Endothelial cell of hepatic sinusoid (primary cell): ENCODE measurements around the gene NOXRED1.
"Not testable (repeated sequence)": the region's sequence is repeated elsewhere in the genome, so short reads cannot be mapped to it uniquely, and the experiment has no call there.

ENCODE experiments used
- in situ Hi-C: cut with HindIII; loops from 2 replicates; pipeline ENCODE4 v1.10.0; 2017; ENCODE audit warnings: low sequenced_read_pairs

Gene NOXRED1

DNA sequence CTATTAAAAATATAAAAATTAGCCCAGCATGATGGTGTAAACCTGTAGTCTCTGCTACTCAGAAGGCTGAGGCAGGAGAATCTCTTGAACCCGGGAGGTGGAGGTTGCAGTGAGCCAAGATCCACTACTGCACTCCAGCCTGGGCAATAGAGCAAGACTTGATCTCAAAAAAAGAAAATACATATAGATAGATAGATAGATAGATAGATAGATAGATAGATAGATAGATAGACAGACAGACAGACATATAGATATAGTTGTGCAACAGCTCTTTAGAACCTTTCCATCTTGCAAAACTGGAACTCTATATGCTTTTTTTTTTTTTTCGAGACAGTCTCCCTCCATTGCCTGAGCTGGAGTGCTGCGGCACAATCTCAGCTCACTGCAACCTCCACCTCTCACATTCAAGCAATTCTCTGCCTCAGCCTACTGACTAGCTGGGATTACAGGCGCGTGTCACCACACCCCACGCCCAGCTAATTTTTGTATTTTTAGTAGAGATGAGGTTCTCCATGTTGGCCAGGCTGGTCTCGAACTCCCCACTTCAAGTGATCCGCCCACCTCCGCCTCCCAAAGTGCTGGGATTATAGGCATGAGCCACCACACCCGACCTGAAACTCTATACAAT is 7.8 kb downstream of the NOXRED1 start:
- in situ Hi-C loops, result not testable (repeated sequence)

DNA sequence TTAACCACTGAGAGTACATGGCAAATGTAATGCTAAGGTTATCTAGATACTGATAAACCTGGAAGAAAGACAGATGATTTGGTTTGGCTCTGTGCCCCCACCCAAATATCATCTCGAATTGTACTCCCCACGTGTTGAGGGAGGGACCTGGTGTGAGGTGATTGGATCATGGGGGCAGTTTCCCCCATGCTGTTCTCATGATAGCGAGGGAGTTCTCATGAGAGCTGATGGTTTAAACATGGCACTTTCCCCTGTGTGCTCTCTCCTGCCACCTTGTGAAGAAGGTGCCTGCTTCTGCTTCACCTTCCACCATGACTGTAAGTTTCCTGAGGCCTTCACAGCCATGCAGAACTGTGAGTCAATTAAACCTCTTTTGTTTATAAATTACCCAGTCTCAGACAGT is 14.2 kb downstream of the NOXRED1 start:
- in situ Hi-C loops, result no loop called here

DNA sequence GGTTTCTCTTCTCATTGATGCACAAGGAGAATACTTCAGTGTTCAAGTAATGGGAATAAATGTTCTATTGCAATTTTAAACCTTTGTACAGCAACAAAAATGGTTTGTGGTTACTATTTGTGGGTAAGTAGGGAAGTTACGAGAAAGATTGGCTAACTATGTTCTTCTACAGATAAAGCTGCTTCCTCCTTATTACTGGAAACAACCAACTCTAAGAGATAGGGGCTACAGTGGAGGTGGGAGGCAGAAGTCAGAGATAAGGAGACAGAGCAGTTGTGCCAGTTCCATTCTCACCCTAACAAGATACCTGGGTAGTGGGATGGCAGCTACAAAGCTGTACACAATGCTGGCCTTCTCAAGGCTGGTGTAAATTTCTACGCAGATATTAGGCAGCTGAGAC is 16.2 kb downstream of the NOXRED1 start:
- in situ Hi-C loops, result no loop called here

DNA sequence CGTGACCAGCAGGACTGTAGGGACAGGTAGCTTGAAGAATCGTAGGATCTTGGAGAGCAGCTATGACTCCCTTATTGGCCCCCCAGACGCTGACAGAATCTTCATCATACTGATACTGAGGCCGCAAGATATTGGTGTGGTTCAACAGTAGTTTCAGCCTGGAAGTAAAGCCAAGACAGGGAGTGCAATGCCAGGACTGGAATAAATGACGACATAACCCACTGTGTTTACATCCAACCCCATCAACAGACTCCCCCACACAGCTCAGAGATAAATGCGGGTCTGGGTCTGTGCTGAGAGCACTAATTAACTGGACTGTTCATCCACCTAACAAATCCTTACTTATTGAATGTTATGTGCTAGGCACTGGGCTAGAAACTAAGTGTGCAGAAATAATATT is 16.6 kb downstream of the NOXRED1 start:
- in situ Hi-C loops, result no loop called here

DNA sequence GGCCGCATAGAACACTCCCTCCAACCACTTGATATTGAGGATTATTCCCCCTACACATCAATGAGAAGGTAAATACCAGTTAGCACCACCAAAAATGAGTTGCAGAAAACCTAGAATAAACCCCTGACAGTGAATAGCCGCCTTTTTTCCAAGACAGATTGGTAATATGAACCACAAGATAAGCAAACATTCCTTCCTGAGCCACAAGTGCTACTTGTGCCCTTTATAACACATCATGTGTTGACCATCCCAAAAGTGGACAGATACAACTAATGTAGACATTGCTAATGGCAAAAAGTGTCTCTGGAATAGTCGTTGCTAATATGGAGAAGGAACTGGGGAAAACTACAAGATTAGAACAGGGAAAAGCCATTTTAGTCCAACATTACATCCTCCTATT is 17.2 kb downstream of the NOXRED1 start:
- in situ Hi-C loops, result no loop called here

DNA sequence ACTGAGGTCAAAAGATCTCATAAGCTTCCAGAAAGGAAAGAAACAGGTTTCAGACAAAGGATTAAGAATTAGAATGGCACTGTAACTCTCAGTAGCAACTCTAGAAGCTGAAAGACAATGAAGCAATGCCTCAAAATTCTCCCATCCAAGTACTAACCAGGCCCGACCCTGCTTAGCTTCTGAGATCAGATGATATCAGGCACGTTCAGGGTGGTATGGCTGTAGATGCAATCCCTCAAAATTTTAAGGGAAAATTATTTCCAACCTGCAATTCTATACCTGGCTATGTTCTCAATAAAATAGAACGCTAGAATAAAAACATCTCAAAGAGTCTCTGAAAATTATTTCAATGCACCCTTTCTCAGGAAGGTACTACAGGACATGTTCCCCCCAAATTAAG is 19.6 kb downstream of the NOXRED1 start:
- in situ Hi-C loops, result no loop called here

DNA sequence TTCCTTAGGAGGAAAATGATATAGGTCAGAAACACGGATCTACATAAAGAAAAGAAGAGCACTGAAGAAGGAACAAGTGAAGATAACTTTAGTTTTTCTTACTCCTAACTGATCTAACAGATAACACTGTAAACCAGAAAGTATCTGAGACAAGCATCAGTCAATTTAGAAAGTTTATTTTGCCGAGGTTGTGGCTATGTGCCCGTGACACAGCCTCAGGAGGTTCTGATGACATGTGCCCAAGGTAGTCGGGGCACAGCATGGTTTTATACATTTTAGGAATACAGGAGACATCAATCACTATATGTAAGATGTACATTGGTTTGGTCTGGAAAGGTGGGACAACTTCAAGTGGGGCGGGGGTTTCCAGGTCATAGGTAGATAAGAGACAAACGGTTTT is 23.1 kb downstream of the NOXRED1 start:
- in situ Hi-C loops, result no loop called here

DNA sequence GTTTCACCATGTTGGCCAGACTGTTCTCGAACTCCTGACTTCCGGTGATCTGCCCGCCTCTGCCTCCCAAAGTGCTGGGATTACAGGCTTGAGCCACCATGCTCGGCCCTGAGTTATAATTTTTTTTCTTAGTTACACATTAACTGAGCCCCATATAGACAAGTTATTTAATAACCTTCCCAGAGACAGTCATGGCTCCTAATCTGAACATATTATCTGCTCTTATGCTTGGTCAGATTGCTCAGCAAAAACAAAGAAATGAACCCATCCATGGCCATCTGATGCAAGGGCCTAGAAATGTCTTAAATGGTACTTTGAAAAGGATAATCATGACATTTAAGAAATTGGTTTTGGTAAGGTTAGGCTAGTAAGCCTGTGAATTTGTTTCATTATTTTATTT is 33.1 kb downstream of the NOXRED1 start:
- in situ Hi-C loops, result no loop called here

DNA sequence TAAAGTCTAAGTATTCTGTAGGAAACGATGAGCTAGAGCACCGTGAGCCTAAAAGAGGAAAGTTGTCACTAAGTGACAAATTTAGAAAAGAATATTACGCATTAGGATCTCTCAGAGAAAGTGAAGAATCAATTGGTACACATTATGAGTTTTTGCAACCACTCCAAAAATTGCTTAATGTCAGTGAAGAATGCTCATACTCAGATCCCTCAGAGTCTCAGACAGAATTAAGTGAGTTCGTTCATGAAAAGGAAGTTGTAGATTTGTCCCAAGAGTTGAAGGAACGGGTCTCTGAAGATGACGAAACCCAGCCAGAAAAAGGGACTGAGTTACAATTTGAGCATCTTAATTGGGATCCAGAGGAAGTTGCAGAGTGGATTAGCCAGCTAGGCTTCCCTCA is 44.6 kb downstream of the NOXRED1 start:
- in situ Hi-C loops, result no loop called here

DNA sequence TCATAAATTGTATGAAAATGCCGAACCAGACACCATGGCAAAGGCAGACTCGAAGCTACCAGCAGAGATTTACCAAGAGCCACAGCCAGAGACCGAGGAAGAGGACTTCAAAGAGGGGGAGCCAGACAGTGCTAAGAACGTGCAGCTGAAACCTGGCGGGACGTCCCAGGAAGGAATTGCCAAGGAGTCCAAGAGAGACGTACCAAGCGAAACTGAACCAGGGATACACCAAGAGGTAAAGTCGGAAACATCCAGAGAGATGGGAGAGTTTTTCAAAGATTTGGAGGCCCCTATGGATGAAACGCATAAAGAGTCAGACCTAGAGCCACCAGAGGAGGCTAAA is 45.9 kb downstream of the NOXRED1 start:
- in situ Hi-C loops, result no loop called here

DNA sequence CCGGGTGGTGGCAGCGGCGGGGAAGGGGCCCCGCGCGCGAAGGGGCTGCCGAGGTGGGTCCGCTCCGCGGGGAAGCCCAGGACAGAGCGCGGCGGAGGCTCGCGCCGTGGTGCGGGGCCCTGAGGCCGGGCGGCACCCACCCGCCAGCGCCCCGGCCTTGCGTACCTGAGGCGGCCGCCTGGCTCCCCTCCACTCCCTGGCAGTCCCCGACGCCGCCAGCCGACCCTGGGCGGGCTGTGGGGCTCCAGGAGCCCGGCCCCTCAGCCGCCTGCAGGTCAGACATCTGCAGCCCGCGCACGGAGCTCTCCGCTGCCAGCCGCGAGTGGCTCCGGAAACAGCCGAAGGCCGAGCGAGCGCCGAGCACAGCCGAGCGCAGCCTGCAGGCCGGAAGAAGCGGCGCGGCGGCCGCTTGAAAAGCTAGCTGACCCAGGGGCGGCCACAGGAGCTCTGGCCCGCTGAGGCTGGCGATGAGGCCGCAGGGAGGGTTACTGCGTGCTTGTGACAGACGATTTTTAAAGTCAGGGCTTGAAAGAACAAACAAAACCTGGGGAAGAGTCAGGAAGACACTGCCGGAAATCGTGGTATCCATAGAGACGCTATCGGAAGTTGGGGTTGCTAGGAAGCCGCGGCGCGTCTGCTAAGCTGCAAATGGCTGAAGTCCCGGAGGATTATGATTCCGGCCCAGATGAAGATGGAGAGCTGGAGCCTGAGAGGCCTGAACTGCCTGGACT is 46.4 kb downstream of the NOXRED1 start, which contains the start of the genes SAMD15 and TMED8:
Gene SAMD15, plus strand, starts transcription at position 609 of the 731 bp plus-strand sequence. Its CDS starts 40 bp downstream, at position 649.
Gene TMED8, minus strand, starts transcription at position 324 of the 731 bp plus-strand sequence. Its CDS starts 41 bp downstream, at position 283.
- in situ Hi-C loops, result no loop called here

DNA sequence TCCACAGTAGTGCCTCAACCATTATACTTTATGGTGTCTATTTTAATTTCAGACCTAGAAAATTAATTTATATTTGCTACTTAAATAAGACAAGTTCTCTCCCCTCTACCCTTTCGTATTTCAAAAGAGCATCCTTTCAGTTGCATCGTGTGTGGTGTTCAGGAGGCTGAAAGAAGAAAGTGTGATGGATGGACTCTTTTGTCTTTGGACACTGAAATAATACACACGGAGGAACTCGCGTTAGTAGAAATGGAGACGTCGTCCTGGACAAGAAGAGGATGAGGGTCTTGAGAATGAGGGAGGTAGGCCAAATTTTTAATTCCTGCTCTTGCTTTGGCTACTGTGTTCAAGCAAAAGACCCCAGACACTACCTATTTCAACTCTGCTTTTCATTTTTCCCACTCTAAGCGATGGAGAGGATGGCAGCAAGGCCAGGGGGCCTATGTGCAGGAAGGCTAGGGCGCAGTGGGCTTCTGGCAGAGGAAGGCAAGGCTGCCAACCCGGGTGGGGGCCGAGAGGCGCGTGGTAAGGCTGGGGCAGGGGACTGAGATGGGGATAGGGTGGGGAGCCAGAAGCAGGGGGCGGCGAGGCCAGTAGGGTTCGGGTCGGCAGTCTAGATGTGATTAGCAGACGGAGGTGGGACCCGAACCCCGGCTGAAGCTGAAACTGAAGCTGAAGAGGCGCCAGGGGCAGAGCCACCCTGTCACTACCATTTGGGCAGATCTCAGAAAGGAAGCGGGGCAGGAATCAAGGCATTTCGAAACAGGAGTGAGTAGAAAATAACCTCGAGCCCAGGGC is 47.2 kb downstream of the NOXRED1 start:
- in situ Hi-C loops, result no loop called here

DNA sequence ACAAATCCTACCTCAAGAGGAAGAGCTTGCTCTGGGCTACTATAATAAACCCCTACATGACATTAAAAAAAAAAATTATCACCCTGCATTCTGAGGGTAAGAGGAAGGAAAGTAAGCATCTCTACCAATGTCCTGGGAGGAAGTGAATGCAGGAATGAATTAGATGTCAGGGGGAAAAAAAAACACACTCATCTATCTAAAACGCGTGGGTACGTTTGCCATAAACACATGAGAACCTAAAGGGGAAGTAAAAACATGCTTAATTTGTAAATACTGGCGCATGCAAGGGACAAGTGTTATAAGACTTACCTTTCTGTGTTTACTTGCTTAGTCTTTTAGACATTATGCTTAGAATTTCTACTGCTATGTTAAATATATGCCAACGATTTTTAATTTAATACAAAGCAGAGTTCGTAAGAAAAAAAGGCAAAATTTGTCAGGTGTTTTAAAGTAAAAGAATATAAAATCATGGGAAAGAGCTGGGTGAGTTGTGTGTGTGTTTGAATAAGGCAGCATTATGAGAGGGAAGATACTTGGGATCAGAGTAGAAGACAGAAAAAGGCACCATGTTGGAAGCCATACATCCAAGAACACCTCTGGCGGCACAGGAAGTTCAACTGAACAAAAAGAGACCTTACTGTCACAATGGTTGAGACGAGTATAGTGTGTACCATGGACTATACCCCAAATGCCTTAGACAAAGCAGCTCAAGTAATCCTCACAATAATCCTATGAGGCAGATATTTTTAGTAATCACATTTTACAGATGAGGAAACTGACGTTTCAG is 48.0 kb downstream of the NOXRED1 start:
- in situ Hi-C loops, result no loop called here

DNA sequence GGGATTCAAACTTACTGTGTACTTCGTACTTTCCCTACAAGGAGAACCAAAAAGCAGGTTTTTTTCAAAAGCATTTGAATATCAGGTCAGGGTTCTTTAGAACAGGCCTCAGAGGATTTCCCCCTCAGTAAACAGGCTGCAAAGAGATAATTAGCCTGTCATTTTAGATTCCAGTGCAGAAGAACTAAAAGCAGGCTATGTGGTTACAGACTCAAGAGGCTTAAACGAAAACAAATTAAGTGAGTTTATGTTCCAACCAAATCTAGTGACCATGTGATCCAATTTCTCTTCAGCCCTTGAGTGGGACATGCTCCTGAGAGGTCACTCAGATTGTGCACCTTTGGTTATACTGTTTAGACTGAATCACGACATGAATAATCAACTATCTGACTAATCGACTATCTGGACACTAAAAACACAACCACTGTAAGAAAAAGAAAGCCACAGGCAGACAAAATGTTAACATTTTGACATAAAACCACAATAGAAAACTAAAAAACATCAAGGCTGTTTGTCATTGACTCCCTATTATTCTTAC is 51.0 kb downstream of the NOXRED1 start:
- in situ Hi-C loops, result no loop called here

DNA sequence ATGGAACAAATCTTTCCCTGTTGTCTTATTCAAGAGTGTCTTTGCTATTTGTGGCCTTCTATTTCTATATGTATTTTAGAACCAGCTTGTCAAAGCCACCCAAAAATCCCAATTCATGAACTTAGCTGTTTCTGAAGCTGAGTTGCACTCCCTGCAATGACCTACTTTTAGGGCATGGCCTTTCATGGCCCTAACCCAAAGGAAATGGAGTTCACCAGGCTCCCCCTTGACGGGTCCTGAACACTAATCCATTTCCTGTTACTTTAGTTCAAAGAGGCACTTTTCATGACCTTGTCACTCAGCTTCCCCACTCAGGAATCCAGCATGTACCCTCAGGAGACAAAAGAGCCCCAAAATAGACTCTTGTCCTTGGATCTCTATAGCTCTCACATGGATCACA is 54.0 kb downstream of the NOXRED1 start:
- in situ Hi-C loops, result no loop called here

DNA sequence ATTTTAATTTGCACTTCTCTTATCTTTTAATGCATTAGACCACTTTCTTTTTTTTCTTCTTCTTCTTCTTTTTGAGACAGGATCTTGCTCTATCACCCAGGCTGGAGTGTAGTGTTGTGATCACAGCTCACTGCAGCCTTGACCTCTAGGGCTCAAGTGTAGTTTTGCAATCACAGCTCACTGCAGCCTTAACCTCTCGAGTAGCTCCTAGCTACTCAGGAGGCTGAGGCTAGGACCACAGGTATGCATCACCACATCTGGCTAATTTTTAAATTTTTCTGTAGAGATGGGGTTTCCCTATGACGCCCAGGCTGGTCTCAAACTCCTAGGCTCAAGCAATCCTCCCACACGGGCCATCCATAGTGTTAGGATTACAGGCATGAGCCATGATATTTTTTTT is 59.2 kb downstream of the NOXRED1 start:
- in situ Hi-C loops, result no loop called here

DNA sequence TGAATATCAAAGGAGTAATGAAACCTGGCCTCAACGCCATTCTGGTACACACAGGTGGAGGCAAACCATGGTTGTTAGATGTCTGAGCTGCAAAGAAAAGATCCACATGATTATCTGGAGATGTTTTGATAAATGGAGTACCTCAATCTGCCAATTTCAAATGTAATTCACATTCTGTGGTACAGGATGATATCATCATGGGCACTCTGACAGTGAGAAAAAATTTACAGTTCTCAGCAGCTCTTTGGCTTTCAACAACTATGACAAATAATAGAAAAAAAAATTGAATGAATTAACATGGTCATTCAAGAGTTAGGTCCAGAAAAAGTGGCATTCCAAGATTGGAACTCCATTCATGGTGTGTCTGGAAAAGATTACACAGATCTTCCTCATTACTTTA is 63.7 kb downstream of the NOXRED1 start:
- in situ Hi-C loops, result no loop called here

DNA sequence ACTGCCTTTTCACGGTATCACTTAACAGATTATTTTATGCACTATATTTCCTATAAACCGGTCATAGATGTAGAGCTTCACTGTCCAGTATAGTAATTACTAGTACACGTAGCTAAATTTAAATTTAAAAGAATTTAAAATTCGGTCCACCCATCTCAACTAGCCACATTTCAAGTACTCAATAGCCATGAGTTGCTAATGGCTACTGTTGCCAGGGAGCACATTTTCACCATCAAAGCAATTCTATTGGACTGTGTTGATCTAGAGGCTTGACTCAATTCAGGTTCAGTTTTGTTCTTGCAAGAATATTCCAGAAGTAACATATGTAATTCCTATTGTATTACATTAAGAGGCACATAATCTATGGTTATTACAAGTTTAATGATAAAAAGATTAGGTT is 66.4 kb downstream of the NOXRED1 start:
- in situ Hi-C loops, result no loop called here

DNA sequence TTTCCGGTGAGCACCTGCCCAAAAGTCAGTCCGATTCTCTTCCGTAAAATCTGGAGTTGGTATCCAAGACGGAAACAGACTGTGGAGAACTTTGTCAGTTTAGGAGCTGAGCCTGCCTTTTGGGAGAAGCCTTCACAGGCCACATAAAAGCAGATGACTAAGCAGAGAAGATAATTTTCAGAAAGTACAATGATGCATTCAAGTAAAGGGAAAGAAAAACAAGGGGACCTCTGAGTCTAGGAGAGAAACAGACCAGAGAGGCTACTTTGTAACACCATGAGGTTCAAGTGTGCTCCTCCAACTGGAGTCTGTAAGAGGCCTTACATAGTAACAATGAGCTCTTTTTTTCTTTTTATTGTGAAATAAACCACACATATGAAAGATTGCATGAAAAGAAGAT is 67.5 kb downstream of the NOXRED1 start:
- in situ Hi-C loops, result no loop called here

DNA sequence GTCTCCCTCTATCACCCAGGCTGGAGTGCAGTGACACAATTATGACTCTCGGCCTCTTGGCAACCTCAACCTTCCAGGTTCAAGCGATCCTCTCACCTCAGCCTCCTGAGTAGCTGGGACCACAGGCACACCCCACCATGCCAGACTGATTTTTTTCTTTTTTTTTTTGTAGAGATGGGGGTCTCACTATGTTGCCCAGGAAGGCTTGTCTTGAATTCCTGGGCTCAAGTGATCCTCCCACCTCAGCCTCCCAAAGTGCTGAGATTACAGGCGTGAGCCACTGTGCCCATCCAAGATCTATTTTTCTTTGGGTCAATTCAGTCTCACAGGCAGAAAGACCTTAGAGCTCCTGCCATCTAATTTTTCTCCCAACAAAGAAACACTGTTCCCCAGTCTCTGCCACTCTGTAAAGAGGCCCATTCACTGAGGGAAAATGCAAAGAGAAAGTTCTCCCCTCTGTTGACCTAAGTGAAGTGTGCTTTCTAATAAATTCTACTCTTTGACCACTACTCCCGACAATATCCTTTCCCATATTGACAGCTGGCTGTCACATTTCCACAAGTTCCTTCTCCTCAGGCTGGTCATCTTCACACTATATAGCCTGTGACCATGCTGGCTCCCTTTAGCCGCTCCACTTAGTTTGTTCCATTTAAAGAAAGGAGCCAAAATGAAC is 69.7 kb downstream of the NOXRED1 start:
- in situ Hi-C loops, result no loop called here
